A549 (cell line): Measurements from ENCODE around the gene SURF1. TPM values are rescaled to one million over a fixed set of nuclear protein-coding genes. Genes with fewer than 3 reads are reported as not detected.

Experiments used
- polyA plus RNA-seq, 4 experiments: library from polyadenylated mRNA; depleted of rRNA in 3 of 4; stranded (reverse); fragments of >200 nt; fragmentation: RNase III in 1 of 4; extraction: RNeasy Plus Mini Kit Qiagen cat#74134 plus additional on column Dnase treatment in 1 of 4; gene quantifications; 2 replicates in 3 of 4; 3 replicates in 1 of 4; pipeline ENCODE4 v1.2.3, GENCODE V29; 2011 to 2017
- small RNA-seq, 6 experiments: library from RNA; depleted of rRNA; stranded (forward); fragments of <200 nt; gene quantifications; one replicate each; pipeline ENCODE3, GENCODE V24; 2012

SURF1 gene
- polyA plus RNA-seq, 2 of the 4 experiments (the other 2 are of a cell fraction), result 28.6 to 47.5 TPM

Small RNAs within 50 kb of the gene (small RNA-seq; reads per million reads assigned to genes)
- gene RF00019 (0 reads per million in 6 experiments), gene SNORD24 (0 reads per million in 6 experiments), gene SNORD36A (0 reads per million in 6 experiments), gene SNORD36B (0 reads per million in 6 experiments), gene SNORD36C (0 reads per million in 6 experiments)

Other genes with a start within 250 kb of the SURF1 start
- 12.1 and 14.8 TPM in 2 replicates for gene RALGDS, start 235.2 kb downstream of the SURF1 start, polyA plus RNA-seq (2011; rRNA removed)
- gene RALGDS, start 235.2 kb downstream of the SURF1 start, polyA plus RNA-seq (2017; fragmentation: RNase III; extraction: RNeasy Plus Mini Kit Qiagen cat#74134 plus additional on column Dnase treatment), result 8.6 to 10.2 TPM (median 8.9 TPM) in 3 replicates
- gene GBGT1, start 192.6 kb downstream of the SURF1 start, polyA plus RNA-seq (2011; rRNA removed), result 1.7 and 2.7 TPM in 2 replicates
- 1.5 to 2.6 TPM (median 2.4 TPM) in 3 replicates for gene GBGT1, start 192.6 kb downstream of the SURF1 start, polyA plus RNA-seq (2017; fragmentation: RNase III; extraction: RNeasy Plus Mini Kit Qiagen cat#74134 plus additional on column Dnase treatment)
- gene OBP2B, start 147.2 kb downstream of the SURF1 start, polyA plus RNA-seq (2011; rRNA removed), result not detected in 2 replicates
- not detected in 3 replicates for gene OBP2B, start 147.2 kb downstream of the SURF1 start, polyA plus RNA-seq (2017; fragmentation: RNase III; extraction: RNeasy Plus Mini Kit Qiagen cat#74134 plus additional on column Dnase treatment)
- gene ABO, start 81.3 kb downstream of the SURF1 start, polyA plus RNA-seq (2011; rRNA removed), result not detected in 2 replicates
- gene ABO, start 81.3 kb downstream of the SURF1 start, polyA plus RNA-seq (2017; fragmentation: RNase III; extraction: RNeasy Plus Mini Kit Qiagen cat#74134 plus additional on column Dnase treatment), result not detected in 3 replicates
- 7.1 and 10.5 TPM in 2 replicates for gene SURF6, start 20.3 kb downstream of the SURF1 start, polyA plus RNA-seq (2011; rRNA removed)
- gene SURF6, start 20.3 kb downstream of the SURF1 start, polyA plus RNA-seq (2017; fragmentation: RNase III; extraction: RNeasy Plus Mini Kit Qiagen cat#74134 plus additional on column Dnase treatment), result 23.0 to 26.8 TPM (median 25.1 TPM) in 3 replicates
- 15.7 and 18.4 TPM in 2 replicates for gene MED22, start 8.4 kb downstream of the SURF1 start, polyA plus RNA-seq (2011; rRNA removed)
- 20.4 to 22.8 TPM (median 22.0 TPM) in 3 replicates for gene MED22, start 8.4 kb downstream of the SURF1 start, polyA plus RNA-seq (2017; fragmentation: RNase III; extraction: RNeasy Plus Mini Kit Qiagen cat#74134 plus additional on column Dnase treatment)
- 2,218 and 2,405 TPM in 2 replicates for gene RPL7A, start 8.3 kb downstream of the SURF1 start, polyA plus RNA-seq (2011; rRNA removed)
- gene RPL7A, start 8.3 kb downstream of the SURF1 start, polyA plus RNA-seq (2017; fragmentation: RNase III; extraction: RNeasy Plus Mini Kit Qiagen cat#74134 plus additional on column Dnase treatment), result 2,511 to 2,766 TPM (median 2,608 TPM) in 3 replicates
- gene SURF2, start 63 bp upstream of the SURF1 start, polyA plus RNA-seq (2011; rRNA removed), result 15.4 and 25.2 TPM in 2 replicates
- gene SURF2, start 63 bp upstream of the SURF1 start, polyA plus RNA-seq (2017; fragmentation: RNase III; extraction: RNeasy Plus Mini Kit Qiagen cat#74134 plus additional on column Dnase treatment), result 34.9 to 36.9 TPM (median 35.6 TPM) in 3 replicates
- gene SURF4, start 19.6 kb upstream of the SURF1 start, polyA plus RNA-seq (2011; rRNA removed), result 169 and 174 TPM in 2 replicates
- 140 to 159 TPM (median 158 TPM) in 3 replicates for gene SURF4, start 19.6 kb upstream of the SURF1 start, polyA plus RNA-seq (2017; fragmentation: RNase III; extraction: RNeasy Plus Mini Kit Qiagen cat#74134 plus additional on column Dnase treatment)
- gene STKLD1, start 19.9 kb upstream of the SURF1 start, polyA plus RNA-seq (2011; rRNA removed), result 1.1 and 1.6 TPM in 2 replicates
- gene STKLD1, start 19.9 kb upstream of the SURF1 start, polyA plus RNA-seq (2017; fragmentation: RNase III; extraction: RNeasy Plus Mini Kit Qiagen cat#74134 plus additional on column Dnase treatment), result 0.29 to 1.4 TPM (median 1.2 TPM) in 3 replicates
- gene REXO4, start 61.5 kb upstream of the SURF1 start, polyA plus RNA-seq (2011; rRNA removed), result 20.6 and 25.8 TPM in 2 replicates
- gene REXO4, start 61.5 kb upstream of the SURF1 start, polyA plus RNA-seq (2017; fragmentation: RNase III; extraction: RNeasy Plus Mini Kit Qiagen cat#74134 plus additional on column Dnase treatment), result 30.3 to 31.7 TPM (median 31.0 TPM) in 3 replicates
- gene ADAMTS13, start 65.9 kb upstream of the SURF1 start, polyA plus RNA-seq (2011; rRNA removed), result 0.80 and 1.2 TPM in 2 replicates
- gene ADAMTS13, start 65.9 kb upstream of the SURF1 start, polyA plus RNA-seq (2017; fragmentation: RNase III; extraction: RNeasy Plus Mini Kit Qiagen cat#74134 plus additional on column Dnase treatment), result 0.94 to 1.7 TPM (median 0.98 TPM) in 3 replicates
- 6.2 and 8.0 TPM in 2 replicates for gene CACFD1, start 103.5 kb upstream of the SURF1 start, polyA plus RNA-seq (2011; rRNA removed)
- 3.1 to 5.2 TPM (median 5.0 TPM) in 3 replicates for gene CACFD1, start 103.5 kb upstream of the SURF1 start, polyA plus RNA-seq (2017; fragmentation: RNase III; extraction: RNeasy Plus Mini Kit Qiagen cat#74134 plus additional on column Dnase treatment)
- gene SLC2A6, start 122.6 kb upstream of the SURF1 start, polyA plus RNA-seq (2011; rRNA removed), result 3.7 and 4.6 TPM in 2 replicates
- gene SLC2A6, start 122.6 kb upstream of the SURF1 start, polyA plus RNA-seq (2017; fragmentation: RNase III; extraction: RNeasy Plus Mini Kit Qiagen cat#74134 plus additional on column Dnase treatment), result 15.4 to 21.2 TPM (median 20.5 TPM) in 3 replicates
- gene MYMK, start 168.5 kb upstream of the SURF1 start, polyA plus RNA-seq (2011; rRNA removed), result not detected in 2 replicates
- gene MYMK, start 168.5 kb upstream of the SURF1 start, polyA plus RNA-seq (2017; fragmentation: RNase III; extraction: RNeasy Plus Mini Kit Qiagen cat#74134 plus additional on column Dnase treatment), result not detected in 3 replicates
- gene ADAMTSL2, start 178.2 kb upstream of the SURF1 start, polyA plus RNA-seq (2011; rRNA removed), result not detected in 2 replicates
- not detected in 3 replicates for gene ADAMTSL2, start 178.2 kb upstream of the SURF1 start, polyA plus RNA-seq (2017; fragmentation: RNase III; extraction: RNeasy Plus Mini Kit Qiagen cat#74134 plus additional on column Dnase treatment)